B cell (primary cell): ENCODE measurements around the gene JAML.

ENCODE experiments used
- EZH2 ChIP-seq: IDR thresholded peaks from 2 replicates; pipeline ENCODE4 v1.6.1; 2012; ENCODE audit warnings: borderline replicate concordance, low read depth, mild to moderate bottlenecking, moderate library complexity, low read length; ENCODE audit not compliant: insufficient read depth, poor library complexity, severe bottlenecking
- TF ChIP-seq, protein P1 (sequence below): fragments of 200-600 bp; IDR thresholded peaks from one replicate; pipeline ENCODE4 v1.8.0; 2022; ENCODE audit warnings: antibody characterized with exemption, mild to moderate bottlenecking

DNA sequence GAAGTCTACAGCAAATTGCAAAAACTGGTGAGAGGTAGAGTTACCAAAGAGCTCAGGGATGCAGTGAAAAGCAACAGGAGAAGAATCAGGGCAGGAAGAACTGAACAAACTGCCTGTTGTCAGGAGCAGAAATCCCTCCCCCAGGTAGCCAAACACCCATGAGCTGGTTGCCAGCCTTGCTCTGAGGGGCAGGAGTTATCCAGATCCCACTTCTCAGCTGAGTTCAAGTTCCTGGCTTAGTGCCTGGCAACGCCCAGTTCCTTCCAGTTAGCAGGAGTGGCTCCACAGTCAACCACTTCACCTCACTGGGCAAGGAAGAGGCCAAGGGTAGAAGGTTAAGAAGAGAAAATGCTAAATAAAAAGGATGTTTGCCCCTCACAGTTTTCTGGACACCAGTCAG is 41.1 kb upstream of the JAML start:
- TF ChIP-seq, protein P1, sequence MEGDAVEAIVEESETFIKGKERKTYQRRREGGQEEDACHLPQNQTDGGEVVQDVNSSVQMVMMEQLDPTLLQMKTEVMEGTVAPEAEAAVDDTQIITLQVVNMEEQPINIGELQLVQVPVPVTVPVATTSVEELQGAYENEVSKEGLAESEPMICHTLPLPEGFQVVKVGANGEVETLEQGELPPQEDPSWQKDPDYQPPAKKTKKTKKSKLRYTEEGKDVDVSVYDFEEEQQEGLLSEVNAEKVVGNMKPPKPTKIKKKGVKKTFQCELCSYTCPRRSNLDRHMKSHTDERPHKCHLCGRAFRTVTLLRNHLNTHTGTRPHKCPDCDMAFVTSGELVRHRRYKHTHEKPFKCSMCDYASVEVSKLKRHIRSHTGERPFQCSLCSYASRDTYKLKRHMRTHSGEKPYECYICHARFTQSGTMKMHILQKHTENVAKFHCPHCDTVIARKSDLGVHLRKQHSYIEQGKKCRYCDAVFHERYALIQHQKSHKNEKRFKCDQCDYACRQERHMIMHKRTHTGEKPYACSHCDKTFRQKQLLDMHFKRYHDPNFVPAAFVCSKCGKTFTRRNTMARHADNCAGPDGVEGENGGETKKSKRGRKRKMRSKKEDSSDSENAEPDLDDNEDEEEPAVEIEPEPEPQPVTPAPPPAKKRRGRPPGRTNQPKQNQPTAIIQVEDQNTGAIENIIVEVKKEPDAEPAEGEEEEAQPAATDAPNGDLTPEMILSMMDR = no peak
- no peak for TF ChIP-seq EZH2
